HG03135 (cell line): ENCODE data around the gene ZNF436.
A peak's percentile ranks its signal among the peaks of the same experiment; 100 is the strongest.

ENCODE experiments used
- ATAC-seq: cut with Tn5 transposase; IDR thresholded peaks from one replicate; pipeline ENCODE4 v1.9.1; 2021; ENCODE audit warnings: mild to moderate bottlenecking, moderate library complexity; ENCODE audit not compliant: unreplicated experiment

ZNF436 gene

DNA sequence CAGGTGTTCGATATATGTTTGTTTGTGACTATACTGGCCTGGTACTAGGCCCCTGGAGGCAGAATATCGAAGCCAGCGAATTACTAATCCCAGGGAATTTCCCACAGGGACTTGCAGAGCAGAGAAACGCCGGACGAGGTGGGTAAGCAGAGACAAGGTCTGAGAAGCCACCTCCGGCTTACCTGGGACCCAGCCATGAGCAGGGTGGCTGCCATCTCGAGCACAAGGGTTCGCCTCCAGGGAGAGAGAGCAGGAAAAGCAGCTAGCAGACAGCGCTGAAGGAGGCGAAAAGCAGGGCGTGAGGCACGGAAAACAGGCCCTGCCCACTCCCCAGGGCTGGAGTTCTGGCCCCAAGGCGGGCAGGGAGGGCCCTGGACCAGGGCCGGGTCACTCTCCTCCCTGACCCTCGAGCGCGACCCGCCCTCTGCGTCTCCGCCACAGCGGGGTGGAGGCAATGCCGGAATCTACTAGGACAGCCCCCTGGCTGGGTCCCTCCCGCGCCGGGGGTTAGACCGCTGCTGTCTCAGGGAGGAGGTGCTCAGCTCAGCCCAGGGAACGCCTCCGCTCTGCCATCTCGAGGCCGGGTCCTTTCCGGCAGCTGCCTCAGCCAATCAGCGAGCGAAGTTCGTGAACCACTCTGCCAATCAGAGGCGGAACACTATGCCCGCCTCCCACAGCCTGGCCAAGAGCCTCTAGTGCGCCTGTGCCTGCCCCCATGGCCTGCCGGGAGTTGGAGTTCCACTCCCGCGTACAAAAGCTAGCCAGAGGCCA, 1.7 kb downstream of the ZNF436 start:
- ATAC-seq = peak; percentile 91

DNA sequence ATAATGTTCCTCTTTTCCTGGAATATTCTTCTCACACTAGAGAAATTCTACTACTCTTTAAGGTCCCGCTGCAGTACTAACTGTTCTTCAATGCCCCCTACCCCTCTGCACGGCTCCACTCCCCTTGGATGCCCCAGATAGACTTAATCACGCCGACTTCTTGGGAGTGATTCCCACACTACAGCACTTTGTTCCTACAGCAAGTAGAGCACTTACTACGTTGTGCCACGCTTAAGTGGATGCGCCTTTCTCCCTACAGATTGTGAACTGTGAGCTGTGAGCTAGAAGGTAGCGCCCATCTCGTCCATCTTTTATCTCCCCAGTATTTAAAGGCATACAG, 2.2 kb downstream of the ZNF436 start:
- ATAC-seq = no peak

DNA sequence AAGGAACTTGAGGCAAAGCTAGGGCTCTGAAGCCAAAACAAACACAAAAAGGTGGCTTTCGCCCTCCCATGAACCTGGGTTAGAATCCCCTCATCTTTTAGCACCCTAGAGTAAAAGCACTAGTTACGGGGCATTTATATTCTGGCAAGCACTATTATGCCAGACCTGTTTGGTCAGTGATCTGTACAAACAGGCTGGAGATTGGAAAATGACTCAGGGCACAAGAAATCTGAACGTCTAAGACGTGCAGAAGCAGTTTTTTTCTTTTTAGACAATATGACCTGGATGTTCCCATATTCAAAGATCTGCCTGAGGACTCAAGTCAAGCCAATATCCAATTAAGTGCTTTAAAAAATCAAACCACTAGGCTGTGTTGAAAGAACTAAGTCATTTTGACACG, 3.0 kb downstream of the ZNF436 start:
- ATAC-seq = no peak

DNA sequence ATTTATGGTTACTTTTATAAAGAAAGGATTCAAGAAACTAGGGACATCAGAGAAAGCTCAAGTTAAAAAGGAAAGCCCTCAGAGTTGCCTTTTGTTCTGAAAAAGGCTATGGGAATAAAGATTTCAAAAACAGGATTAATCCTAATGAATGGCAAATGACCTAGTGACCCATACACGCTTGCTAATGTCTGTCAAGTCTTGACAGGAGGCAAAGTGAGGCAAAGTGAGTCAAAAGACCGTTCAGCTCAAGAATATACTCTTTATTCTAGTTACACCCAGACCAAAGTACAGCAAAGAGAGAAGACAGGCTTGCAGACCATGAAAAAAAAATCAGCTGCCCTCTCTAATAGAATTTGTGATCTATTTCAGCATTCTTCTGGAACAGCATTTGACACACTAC, 3.5 kb downstream of the ZNF436 start:
- ATAC-seq = no peak

DNA sequence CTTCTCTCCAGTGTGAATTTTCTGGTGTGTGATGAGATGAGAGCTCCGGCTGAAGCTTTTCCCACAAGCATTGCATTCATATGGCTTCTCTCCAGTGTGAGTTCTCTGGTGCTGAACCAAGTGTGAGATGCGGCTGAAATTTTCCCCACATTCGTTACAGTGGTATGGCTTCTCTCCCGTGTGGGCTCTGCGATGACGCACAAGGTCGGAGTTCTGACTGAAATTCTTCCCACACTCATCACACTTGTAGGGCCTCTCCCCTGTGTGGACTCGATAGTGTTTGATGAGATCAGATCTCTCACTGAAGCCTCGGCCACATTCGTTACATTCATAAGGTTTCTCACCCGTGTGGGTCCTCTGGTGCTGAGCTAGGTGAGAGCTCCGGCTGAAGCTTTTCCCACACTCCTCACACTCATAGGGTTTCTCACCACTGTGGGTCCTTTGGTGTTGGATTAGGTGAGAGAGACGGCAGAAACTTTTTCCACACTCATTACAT, 7.4 kb downstream of the ZNF436 start:
- no peak for ATAC-seq

DNA sequence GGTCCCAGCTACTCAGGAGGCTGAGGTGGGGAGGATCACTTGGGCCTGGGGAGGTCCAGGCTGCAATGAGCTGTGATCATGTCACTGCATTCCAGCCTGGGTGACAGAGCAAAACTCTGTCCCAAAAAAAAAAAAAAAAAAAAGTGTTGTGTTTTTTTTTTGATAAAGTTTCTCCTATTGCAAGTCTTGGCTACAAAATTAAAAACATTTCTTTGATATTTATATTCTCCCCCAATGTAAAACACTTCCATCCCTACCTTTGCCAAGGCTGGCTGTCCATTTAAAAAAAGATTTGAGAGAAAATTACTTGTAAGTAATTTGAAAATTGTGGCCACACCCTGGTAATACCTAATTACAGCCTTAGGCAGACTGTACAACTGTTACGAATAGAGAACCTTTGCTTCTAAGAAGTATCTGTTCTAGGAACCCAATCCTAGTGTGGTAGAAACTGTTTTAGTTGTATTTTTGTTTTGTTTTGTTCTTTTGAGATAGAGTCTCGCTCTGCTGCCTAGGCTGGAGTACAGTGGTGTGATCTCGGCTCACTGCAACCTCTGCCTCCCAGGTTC, 11.2 kb downstream of the ZNF436 start:
- no peak for ATAC-seq

DNA sequence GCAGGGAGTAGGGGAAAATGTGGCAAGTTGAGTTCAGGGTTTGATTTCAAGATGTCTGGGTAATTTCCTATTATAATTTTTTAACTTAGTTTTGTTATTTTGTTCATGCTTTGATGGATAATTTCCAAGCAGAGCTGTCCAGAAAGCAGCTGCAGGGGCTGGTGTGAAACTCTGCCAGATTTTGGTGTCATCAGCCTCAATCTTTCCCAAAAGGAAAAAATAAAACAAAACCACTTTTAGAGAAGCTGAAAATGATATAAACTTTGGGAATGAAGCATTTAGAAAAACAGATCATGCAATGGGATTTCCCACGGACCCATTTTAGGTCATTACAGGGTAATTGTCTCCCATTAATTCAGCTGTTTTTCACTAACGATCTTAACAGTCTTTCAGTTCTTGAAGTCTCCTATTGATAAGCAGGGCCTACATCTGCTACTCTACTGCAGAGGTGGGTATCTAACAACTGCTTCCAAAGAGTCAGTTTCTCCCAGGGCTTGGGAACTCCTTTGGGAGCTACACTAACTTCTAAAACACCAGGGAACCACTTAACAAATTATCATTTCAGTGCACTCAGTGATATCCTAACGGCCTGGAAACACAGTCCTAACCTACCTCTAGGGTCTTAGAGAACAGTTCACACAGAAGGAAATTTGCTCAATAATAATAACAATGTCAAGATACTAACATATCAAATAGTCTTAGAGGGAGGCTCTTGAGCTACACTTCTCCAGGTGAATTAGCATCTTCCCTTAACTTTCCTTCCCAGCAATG, 12.3 kb downstream of the ZNF436 start:
- ATAC-seq = no peak

DNA sequence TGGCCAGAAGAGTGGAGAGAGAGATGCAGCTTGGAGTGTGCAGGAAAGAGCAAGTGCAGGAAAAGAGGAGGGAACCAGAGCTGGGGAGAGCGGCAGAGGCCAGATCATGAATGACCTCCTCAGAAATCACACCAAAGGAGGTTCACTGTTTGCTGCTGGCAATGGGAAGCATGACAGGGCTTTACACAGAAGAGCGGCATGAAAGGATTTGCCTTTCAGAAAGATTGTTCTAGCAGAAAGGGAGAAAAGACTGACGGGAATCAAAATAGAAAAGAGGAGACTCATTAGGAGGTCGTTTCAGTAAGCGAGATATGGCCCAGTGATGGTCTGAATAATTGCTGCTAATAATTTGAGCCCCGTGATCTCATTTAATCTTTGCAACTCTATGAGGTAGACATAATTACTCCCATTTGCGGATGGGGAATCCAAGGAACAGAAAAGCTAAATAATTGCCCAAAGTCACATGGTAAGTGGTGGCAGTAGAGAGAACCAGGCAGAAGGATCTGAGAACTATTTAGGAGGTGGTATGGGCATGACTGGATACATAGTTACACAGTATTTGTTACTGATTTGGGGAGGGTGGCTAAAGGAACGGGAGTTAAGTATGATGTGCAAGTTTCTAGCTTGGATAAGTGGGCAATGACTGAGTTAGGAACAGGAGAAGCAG, 13.0 kb downstream of the ZNF436 start:
- ATAC-seq = no peak

DNA sequence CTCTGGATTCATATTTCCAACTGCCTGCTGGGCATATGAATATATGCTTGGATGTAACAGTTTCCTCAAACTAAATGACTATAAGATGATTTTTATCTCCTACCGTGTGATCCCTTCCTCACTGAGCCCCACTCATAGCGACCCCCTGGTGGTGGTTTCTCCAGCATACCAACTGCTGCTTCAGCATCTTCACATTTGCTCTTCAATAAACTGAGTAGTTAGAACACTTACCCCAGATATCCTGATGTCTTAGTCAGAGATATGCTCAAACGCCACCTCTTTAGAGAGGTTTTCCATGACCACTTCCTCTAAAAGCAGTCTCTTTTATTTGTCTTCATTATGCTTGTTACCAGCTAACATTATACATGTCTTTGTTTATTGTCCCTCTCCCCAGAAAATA, 15.4 kb downstream of the ZNF436 start:
- no peak for ATAC-seq

DNA sequence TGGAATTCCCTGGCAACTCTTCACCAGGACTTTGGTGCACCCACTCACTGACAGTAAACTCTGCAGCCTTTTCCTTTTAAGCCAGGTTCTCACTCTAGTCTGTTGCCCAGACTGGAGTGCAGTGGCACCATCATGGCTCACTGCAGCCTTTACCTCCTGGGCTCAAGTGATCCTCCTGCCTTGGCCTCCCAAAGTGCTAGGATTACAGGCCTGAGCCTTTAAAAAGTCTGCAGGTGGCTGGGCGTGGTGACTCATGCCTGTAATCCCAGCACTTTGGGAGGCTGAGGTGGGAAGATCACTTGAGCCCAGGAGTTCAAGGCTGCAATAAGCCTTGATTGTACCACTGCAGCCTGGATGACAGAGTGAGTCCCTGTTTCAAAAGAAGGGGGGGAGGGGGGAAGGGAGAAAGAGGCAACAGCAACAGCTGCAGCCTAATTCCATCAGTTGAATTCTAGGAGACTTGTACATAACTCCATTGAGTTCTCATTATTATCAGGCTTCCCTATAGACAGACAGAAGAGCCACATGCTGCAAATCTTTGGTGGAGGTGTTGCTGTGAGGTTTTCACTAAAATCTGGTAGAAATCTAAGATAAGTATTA, 17.4 kb downstream of the ZNF436 start:
- ATAC-seq = no peak

DNA sequence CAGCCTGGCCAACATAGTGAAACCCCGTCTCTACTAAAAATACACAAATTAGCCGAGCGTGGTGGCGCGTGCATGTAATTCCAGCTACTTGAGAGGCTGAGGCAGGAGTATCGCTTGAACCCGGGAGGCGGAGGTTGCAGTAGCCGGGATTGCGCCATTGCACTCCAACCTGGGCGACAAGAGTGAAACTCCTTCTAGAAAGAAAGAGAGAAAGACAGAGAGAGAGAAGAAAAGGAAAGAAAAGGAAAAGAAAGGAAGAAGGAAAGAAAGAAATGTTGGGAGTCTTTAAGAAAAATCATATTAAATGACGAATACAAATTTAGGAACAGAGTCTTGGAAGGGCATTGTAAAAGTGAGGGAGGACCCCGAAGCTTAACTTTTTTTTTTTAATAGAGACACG, 23.7 kb downstream of the ZNF436 start:
- ATAC-seq = no peak

DNA sequence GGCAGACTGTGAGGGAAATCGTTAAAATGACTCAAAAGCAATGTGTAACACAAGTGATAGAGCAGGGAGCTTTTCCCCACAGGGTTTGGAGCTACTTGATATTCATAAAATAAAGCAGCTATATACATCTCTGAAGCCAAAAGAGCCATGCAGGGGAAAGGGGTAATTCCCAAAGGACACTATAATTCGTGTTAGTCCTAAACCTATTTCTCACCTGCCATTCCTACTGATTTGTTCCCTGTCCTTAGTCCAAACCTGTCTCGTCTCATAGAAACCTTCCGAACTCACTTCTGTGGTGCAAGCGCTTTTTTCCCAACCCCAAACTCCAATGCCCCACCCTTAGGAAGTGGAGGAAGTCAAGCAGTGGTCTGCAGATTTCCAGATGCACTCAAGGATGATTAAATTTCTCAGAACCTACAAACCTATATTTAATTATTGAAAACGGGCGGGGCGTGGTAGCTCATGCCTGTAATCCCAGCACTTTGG, 24.6 kb downstream of the ZNF436 start:
- no peak for ATAC-seq

DNA sequence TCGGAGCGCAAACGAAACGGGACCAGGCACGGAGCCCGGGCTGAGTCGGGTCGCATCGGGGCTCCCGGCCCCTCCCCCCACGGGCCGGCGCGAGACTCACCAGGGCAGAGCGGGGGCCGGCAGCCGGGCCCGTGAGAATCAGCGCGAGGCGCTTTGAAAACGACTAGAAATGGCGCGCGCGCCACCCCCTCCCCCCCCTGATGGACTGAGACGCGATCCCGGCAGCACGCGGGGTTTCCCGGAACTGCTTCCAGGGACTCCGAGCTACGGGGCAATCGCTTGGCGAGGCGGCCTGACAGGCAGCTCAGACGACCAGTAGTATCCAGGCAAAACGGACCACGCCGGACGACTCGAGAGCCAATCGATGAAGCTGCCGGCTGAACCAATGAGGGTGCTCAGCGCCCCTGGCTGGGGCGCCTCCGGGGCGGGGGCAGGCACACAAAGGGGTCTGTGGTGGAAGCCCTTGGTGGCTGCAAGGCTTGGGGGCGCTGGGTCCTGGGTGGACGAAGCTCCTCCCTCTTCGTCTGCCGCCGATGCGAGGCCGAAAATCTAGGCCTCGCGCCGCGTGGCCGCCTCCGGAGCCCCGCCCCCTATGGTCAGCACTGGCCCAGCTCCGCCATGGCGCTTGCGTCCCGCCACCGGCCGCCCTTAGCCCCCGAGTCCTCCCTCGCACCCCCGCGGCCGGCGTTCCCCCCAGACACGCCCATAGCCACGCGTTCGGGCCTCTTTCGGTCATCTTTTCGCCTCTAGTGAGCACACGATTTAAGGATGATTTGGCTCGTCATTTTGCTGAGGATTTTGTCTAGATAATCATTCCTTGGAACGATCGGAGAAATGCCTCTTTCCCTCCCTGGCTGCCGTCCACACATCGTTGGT, 25.3 kb downstream of the ZNF436 start, which contains the start of gene HNRNPR:
HNRNPR (minus strand) TSS at position 174 of the 876 bp plus-strand sequence. CDS start 3,276 bp downstream, outside the sequence.
- peak; percentile 90 for ATAC-seq

DNA sequence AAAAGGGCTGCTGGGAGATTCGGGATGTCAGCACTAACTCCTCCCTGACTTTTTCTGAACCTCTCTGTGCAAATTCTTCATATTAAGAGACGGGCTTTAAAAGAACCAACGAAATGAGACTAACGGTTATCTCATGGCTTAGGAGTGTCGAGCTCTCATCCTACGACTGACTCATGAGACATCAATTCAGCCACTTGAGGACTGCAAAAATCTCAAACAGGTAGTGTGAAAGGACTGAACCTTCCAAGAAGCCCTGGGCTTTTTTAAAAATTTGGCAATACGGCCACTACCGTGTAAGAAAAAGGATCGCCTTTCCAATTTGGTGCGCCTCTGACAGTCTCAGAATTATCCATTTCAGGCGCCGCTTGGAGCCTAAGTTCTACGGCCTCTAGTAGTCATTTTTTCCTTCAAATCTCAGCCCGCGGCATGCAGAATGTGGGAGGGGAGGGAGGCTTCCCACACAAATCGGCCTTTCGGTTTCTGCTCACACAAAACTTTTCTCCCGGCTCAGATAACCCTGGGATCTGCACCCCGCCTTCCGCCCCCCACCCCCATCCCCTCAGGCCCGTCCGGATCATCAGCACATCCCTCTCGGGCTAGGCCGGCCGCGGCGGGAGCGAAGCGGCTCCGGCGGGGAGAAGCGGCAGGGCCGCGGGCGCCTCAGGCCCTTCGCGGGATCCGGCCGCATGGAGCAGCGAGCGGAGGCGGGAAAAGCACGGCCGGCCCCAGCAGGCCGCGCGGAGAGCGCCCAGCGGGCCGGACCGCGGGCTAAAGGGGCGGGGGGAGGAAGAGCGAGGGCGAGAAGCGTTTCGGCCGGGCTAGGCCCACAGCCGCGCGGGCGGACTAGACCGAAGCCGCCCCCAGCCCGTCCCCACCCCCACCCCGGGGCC, 26.2 kb downstream of the ZNF436 start:
- peak; percentile 19 for ATAC-seq

DNA sequence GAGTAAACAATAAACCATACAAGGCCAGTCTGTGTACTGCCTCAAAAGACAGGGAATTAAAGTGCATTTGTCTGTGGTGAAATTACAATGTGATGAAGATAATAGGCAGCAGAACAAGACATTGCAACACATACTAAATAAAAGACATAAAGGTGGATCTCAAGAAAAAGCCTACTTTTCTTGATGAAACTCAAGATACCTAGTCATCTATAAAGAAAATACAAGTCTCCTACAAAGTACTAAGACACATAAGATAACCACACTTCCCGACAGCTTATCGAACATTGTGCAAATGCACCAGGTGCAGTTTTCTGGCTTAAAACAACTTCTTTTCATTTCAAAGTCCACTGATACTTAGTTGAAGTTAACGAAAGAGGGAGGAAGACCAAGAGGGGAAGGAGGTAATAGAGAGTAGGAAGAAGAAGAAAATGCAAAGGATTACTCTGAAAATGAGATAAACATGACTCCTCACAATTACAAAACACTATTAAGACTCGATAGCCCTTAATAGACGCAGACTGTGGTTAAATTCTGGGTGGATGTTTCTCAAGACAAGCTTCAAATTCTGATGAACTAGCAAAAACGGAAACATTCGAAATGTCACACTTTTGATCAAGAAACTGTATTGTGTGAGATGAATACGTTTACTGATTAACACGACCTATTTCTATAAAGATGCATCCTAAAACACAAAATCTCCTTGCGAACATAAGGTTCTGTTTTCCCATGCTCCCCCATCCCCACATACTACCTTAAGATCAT, 27.5 kb downstream of the ZNF436 start:
- ATAC-seq = no peak

DNA sequence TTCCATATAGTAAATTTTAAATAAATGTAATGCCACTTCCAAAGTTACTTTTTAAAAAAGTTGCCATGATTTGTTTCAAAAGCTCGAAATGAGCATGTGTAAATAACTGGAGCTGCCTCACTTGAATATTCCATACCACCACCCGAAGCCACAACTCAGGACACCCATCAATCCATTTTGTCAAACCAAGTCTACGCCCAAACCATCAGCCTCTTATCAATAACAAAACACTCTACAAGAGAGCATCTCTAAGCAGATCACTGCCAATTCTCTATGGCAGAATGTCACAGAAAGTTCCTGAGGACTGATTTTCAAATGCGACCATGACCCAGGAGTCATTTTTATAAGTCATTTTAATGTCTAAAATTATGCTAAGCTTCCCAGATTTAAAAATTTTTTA, 30.0 kb downstream of the ZNF436 start:
- no peak for ATAC-seq

DNA sequence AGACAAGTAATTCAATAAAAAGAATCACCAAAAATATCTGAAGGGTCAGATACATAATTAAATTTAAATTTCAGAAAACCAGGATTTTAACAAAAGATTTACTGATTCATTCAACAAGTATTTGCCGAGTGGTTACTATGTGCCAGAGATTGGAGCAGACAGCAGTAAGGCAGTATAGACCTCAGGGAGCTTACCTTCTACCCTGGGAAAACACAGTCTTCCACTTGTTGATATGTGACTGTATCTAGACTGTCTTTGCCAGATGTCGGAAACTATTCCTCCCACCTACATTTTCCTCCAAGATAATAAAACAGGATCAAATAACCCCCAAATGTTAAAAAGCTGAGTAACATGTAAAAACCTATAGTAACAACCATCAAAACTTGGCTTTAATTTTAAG, 31.8 kb downstream of the ZNF436 start:
- ATAC-seq = no peak

DNA sequence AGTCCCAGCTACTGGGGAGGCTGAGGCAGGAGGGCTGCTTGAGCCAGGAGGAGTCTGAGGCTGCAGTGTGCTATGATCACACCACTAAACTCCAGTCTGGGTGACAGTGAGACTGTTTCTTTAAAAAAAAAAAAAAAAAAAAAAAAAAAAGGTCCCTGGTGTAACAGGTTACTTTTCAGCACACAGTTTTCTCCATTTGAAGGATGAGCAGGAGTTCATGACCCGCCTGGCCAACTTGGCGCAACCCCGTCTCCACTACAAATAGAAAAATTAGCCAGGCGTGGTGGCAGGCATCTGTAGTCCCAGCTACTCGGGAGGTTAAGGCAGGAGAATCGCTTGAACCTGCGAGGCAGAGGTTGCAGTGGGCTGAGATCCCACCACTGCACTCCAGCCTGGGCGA, 37.9 kb downstream of the ZNF436 start:
- no peak for ATAC-seq
